HepG2 (cell line): ENCODE measurements around the gene AGBL1.

ENCODE experiments used
- BRD4 ChIP-seq: sonication (generic); formaldehyde crosslinking; IDR thresholded peaks from 2 replicates; pipeline ENCODE4 v1.4.0; 2020; ENCODE audit warnings: missing genetic modification reagents
- CTCF ChIP-seq: sonication (generic); formaldehyde crosslinking; IDR thresholded peaks from 2 replicates; pipeline ENCODE4 v1.5.0; 2020; ENCODE audit warnings: mild to moderate bottlenecking, missing genetic modification reagents, moderate library complexity
- HDAC2 ChIP-seq: sonication (generic); formaldehyde crosslinking; IDR thresholded peaks from 2 replicates; pipeline ENCODE4 v1.4.0; 2020; ENCODE audit warnings: missing genetic modification reagents
- HOMEZ ChIP-seq: IDR thresholded peaks from 2 replicates; pipeline ENCODE4 v1.6.1; 2016; ENCODE audit warnings: low read depth
- LBX2 ChIP-seq: sonication (generic); formaldehyde crosslinking; IDR thresholded peaks from 2 replicates; pipeline ENCODE4 v1.5.0; 2020; ENCODE audit warnings: missing genetic modification reagents, mild to moderate bottlenecking, borderline replicate concordance
- SRF ChIP-seq: IDR thresholded peaks from 2 replicates; pipeline ENCODE4 v1.6.1; 2011; ENCODE audit warnings: mild to moderate bottlenecking, low read depth, low read length, moderate library complexity
- STAG1 ChIP-seq: sonication (generic); formaldehyde crosslinking; IDR thresholded peaks from 2 replicates; pipeline ENCODE4 v1.4.0; 2020; ENCODE audit warnings: missing genetic modification reagents
- TEAD2 ChIP-seq: sonication (generic); formaldehyde crosslinking; IDR thresholded peaks from 2 replicates; pipeline ENCODE4 v1.9.0; 2021; ENCODE audit warnings: missing genetic modification reagents
- TEAD3 ChIP-seq: optimal IDR thresholded peaks from 2 replicates; pipeline ENCODE3; 2016; ENCODE audit warnings: borderline replicate concordance
- THAP9 ChIP-seq: sonication (generic); formaldehyde crosslinking; IDR thresholded peaks from 2 replicates; pipeline ENCODE4; 2020; ENCODE audit warnings: missing genetic modification reagents, mild to moderate bottlenecking, borderline replicate concordance
- ZBTB43 ChIP-seq: sonication (generic); formaldehyde crosslinking; conservative IDR thresholded peaks from 2 replicates; pipeline ENCODE4 v1.4.0; 2020; ENCODE audit warnings: missing genetic modification reagents

- TF ChIP-seq ZBTB43 (CRISPR knock-in tag) = no peak
- TF ChIP-seq HOMEZ (CRISPR knock-in tag) = no peak
- TF ChIP-seq THAP9 = no peak
- no peak for TF ChIP-seq CTCF (CRISPR knock-in tag)
- TF ChIP-seq STAG1 (CRISPR knock-in tag) = no peak
- no peak for TF ChIP-seq TEAD2 (CRISPR knock-in tag)
- no peak for TF ChIP-seq LBX2 (CRISPR knock-in tag)
- no peak for TF ChIP-seq SRF
- no peak for TF ChIP-seq HDAC2 (CRISPR knock-in tag)
- TF ChIP-seq BRD4 (CRISPR knock-in tag) = no peak
- TF ChIP-seq TEAD3 (CRISPR knock-in tag) = no peak
Observed at GRCh38 chr15:86802244-86802643, 722.6 kb downstream of the AGBL1 start.
